ENCODE results near the gene LRCH4. TPM values are rescaled to one million over a fixed set of nuclear protein-coding genes. Genes with fewer than 3 reads are reported as not detected.

Gene LRCH4
- total and polyA plus RNA-seq, 2 donors from 2014 or later, result 23.2 to 62.9 TPM

- DNase-seq, result peak in 1 of 5 donors; percentile 58
- Histone ChIP-seq H3K9me3 (ENCODE audit: control insufficient read depth in 2 of 3, insufficient read depth in 1 of 3, low read length in 3 of 3) (no peaks in the 10 kb centered on the region), H3K4me1 (ENCODE audit: control insufficient read depth in 2 of 3, insufficient read depth in 2 of 3, low read depth in 1 of 3, low read length in 3 of 3) (peaks cover 0 to 4% (median 0%) of the 10 kb centered on the region in 3 donors), H3K36me3 (ENCODE audit: control insufficient read depth in 2 of 3, insufficient read depth in 3 of 3, low read length in 3 of 3) (peaks cover 0 to 12% (median 5%) of the 10 kb centered on the region in 3 donors), H3K27me3 (ENCODE audit: control insufficient read depth, insufficient read depth, low read length) (no peaks in the 10 kb centered on the region), H3K9ac (ENCODE audit: low read length in 3 of 3) (no peak overlapping the region), H3K4me3 (ENCODE audit: low read length in 3 of 3) (no peak overlapping the region), H3K27ac (ENCODE audit: low read depth in 2 of 2, low read length in 2 of 2) (no peak overlapping the region)
- intact Hi-C loops (cut with DNase I), result loop anchor here (10.0 kb wide), 1 partner anchor 113 kb away; no protein-coding TSS in a partner anchor
- TF ChIP-seq, protein P1, sequence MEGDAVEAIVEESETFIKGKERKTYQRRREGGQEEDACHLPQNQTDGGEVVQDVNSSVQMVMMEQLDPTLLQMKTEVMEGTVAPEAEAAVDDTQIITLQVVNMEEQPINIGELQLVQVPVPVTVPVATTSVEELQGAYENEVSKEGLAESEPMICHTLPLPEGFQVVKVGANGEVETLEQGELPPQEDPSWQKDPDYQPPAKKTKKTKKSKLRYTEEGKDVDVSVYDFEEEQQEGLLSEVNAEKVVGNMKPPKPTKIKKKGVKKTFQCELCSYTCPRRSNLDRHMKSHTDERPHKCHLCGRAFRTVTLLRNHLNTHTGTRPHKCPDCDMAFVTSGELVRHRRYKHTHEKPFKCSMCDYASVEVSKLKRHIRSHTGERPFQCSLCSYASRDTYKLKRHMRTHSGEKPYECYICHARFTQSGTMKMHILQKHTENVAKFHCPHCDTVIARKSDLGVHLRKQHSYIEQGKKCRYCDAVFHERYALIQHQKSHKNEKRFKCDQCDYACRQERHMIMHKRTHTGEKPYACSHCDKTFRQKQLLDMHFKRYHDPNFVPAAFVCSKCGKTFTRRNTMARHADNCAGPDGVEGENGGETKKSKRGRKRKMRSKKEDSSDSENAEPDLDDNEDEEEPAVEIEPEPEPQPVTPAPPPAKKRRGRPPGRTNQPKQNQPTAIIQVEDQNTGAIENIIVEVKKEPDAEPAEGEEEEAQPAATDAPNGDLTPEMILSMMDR (IDR thresholded peaks at IDR 0.05; ENCODE audit: borderline replicate concordance, extremely low read depth, insufficient read depth), result no peak
- no peak for FAIRE-seq
These were observed 14.2 kb downstream of the LRCH4 start for GRCh38 chr7:100571829-100572116.

GRCh38 chr7:100570954-100571828 is 14.7 kb downstream of the LRCH4 start:
- DNase-seq (peak in 4 of 5 donors; percentile 62 to 83 (median 70)), FAIRE-seq (no peak)
- TF ChIP-seq, protein P1 (IDR thresholded peaks at IDR 0.05; ENCODE audit: borderline replicate concordance, extremely low read depth, insufficient read depth), result no peak
- Histone ChIP-seq H3K4me1 (ENCODE audit: control insufficient read depth in 2 of 3, insufficient read depth in 2 of 3, low read depth in 1 of 3, low read length in 3 of 3) (peaks cover 0 to 4% (median 0%) of the 10 kb centered on the region in 3 donors), H3K27me3 (ENCODE audit: control insufficient read depth, insufficient read depth, low read length) (no peaks in the 10 kb centered on the region), H3K9me3 (ENCODE audit: control insufficient read depth in 2 of 3, insufficient read depth in 1 of 3, low read length in 3 of 3) (no peaks in the 10 kb centered on the region), H3K27ac (ENCODE audit: low read depth in 2 of 2, low read length in 2 of 2) (no peak overlapping the region), H3K36me3 (ENCODE audit: control insufficient read depth in 2 of 3, insufficient read depth in 3 of 3, low read length in 3 of 3) (peaks cover 0 to 6% (median 3%) of the 10 kb centered on the region in 3 donors), H3K9ac (ENCODE audit: low read length in 3 of 3) (no peak overlapping the region), H3K4me3 (ENCODE audit: low read length in 3 of 3) (no peak overlapping the region)
- intact Hi-C loops (cut with DNase I), result loop anchor here (10.0 kb wide), 1 partner anchor 114 kb away; no protein-coding TSS in a partner anchor

GRCh38 chr7:100568896-100569844 is 16.8 kb downstream of the LRCH4 start:
- Histone ChIP-seq H3K9ac (ENCODE audit: low read length in 3 of 3) (peak overlapping the region in 1 of 3 donors; percentile 26), H3K27me3 (ENCODE audit: control insufficient read depth, insufficient read depth, low read length) (no peaks in the 10 kb centered on the region), H3K4me1 (ENCODE audit: control insufficient read depth in 2 of 3, insufficient read depth in 2 of 3, low read depth in 1 of 3, low read length in 3 of 3) (peaks cover 0 to 4% (median 0%) of the 10 kb centered on the region in 3 donors), H3K9me3 (ENCODE audit: control insufficient read depth in 2 of 3, insufficient read depth in 1 of 3, low read length in 3 of 3) (no peaks in the 10 kb centered on the region), H3K4me3 (ENCODE audit: low read length in 3 of 3) (no peak overlapping the region), H3K27ac (ENCODE audit: low read depth in 2 of 2, low read length in 2 of 2) (peak overlapping the region in 1 of 2 donors; percentile 51), H3K36me3 (ENCODE audit: control insufficient read depth in 2 of 3, insufficient read depth in 3 of 3, low read length in 3 of 3) (no peaks in the 10 kb centered on the region)
- peak in 4 of 5 donors; percentile 70 to 86 (median 80) for DNase-seq
- no peak for FAIRE-seq
- TF ChIP-seq, protein P1 (IDR thresholded peaks at IDR 0.05; ENCODE audit: borderline replicate concordance, extremely low read depth, insufficient read depth), result peak; percentile 9
- intact Hi-C loops (cut with DNase I), result no loop called here

All from kidney (tissue), 14 donors.